ENCODE data around the gene CHAD. TPM values are rescaled to one million over a fixed set of nuclear protein-coding genes. Genes with fewer than 3 reads are reported as not detected.

CHAD gene
- total and polyA plus RNA-seq, 2 donors (not counting 1 experiment from before 2014, with no cell fraction given) = 3.5 to 4.4 TPM

- Histone ChIP-seq H3K4me3 (ENCODE audit: control extremely low read depth in 1 of 5, extremely low read depth in 1 of 5, insufficient read depth in 1 of 5, low read depth in 2 of 5, low read length in 4 of 5) (no peak overlapping the region), H3K27me3 (replicated peaks in 1 of 4; ENCODE audit: control extremely low read depth in 1 of 4, control insufficient read depth in 3 of 4, insufficient read depth in 4 of 4, low read length in 3 of 4) (no peaks in the 10 kb centered on the region), H4K20me1 (ENCODE audit: control insufficient read depth, insufficient read depth, low read length, poor library complexity, severe bottlenecking) (no peaks in the 10 kb centered on the region), H2AFZ (ENCODE audit: insufficient read depth, low read depth, low read length, poor library complexity, severe bottlenecking) (no peak overlapping the region), H3K36me3 (replicated peaks in 1 of 2; ENCODE audit: control extremely low read depth in 1 of 2, control insufficient read depth in 1 of 2, extremely low read depth in 1 of 2, insufficient read depth in 2 of 2, low read length in 1 of 2) (peaks cover 0 to 7% of the 10 kb centered on the region in 2 experiments), H3K9ac (ENCODE audit: low read length) (no peak overlapping the region), H3K79me2 (ENCODE audit: control insufficient read depth, insufficient read depth, low read length) (no peaks in the 10 kb centered on the region), H3K4me2 (replicated peaks; ENCODE audit: low read depth, low read length, poor library complexity, severe bottlenecking) (no peak overlapping the region), H3K9me3 (ENCODE audit: control extremely low read depth in 1 of 3, control insufficient read depth in 2 of 3, insufficient read depth in 1 of 3, low read length in 2 of 3) (peaks cover 0 to 8% (median 0%) of the 10 kb centered on the region in 3 donors), H3K4me1 (ENCODE audit: control insufficient read depth in 2 of 2, insufficient read depth in 2 of 2, low read length in 2 of 2) (peaks cover 0 to 17% of the 10 kb centered on the region in 2 donors), H3K27ac (ENCODE audit: low read length in 2 of 2) (no peak overlapping the region)
- ChIA-PET POLR2A (interaction anchor here (0.7 kb wide), 1 partner anchor 34 kb away, joined by 3 read pairs; no protein-coding TSS in a partner anchor), CTCF (interaction anchor here (1.2 kb wide), 1 partner anchor 100 kb away, joined by 3 read pairs; no protein-coding TSS in a partner anchor)
- Mint-ChIP-seq H3K27me3 (no peaks in the 10 kb centered on the region), H3K4me1 (peaks cover 27% of the 10 kb centered on the region), H3K27ac (no peak overlapping the region), H3K9me3 (ENCODE audit: insufficient read depth) (no peaks in the 10 kb centered on the region), H3K4me3 (no peak overlapping the region)
- ATAC-seq (ENCODE audit: low read depth) = no peak
- TF ChIP-seq EZH2 (IDR thresholded peaks at IDR 0.05; ENCODE audit: borderline replicate concordance, insufficient read depth, low read depth, low read length, poor library complexity, severe bottlenecking) = no peak
- TF ChIP-seq, protein P1, sequence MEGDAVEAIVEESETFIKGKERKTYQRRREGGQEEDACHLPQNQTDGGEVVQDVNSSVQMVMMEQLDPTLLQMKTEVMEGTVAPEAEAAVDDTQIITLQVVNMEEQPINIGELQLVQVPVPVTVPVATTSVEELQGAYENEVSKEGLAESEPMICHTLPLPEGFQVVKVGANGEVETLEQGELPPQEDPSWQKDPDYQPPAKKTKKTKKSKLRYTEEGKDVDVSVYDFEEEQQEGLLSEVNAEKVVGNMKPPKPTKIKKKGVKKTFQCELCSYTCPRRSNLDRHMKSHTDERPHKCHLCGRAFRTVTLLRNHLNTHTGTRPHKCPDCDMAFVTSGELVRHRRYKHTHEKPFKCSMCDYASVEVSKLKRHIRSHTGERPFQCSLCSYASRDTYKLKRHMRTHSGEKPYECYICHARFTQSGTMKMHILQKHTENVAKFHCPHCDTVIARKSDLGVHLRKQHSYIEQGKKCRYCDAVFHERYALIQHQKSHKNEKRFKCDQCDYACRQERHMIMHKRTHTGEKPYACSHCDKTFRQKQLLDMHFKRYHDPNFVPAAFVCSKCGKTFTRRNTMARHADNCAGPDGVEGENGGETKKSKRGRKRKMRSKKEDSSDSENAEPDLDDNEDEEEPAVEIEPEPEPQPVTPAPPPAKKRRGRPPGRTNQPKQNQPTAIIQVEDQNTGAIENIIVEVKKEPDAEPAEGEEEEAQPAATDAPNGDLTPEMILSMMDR (IDR thresholded peaks at IDR 0.05) = no peak
- intact Hi-C loops (cut with micrococcal nuclease) = no loop called here
- no peak for DNase-seq
- 98% methylated on average over 14 of the region's 14 CpGs for WGBS (ENCODE audit: insufficient coverage)
Observed at GRCh38 chr17:50461550-50462132, 7.0 kb downstream of the CHAD start.

DNA sequence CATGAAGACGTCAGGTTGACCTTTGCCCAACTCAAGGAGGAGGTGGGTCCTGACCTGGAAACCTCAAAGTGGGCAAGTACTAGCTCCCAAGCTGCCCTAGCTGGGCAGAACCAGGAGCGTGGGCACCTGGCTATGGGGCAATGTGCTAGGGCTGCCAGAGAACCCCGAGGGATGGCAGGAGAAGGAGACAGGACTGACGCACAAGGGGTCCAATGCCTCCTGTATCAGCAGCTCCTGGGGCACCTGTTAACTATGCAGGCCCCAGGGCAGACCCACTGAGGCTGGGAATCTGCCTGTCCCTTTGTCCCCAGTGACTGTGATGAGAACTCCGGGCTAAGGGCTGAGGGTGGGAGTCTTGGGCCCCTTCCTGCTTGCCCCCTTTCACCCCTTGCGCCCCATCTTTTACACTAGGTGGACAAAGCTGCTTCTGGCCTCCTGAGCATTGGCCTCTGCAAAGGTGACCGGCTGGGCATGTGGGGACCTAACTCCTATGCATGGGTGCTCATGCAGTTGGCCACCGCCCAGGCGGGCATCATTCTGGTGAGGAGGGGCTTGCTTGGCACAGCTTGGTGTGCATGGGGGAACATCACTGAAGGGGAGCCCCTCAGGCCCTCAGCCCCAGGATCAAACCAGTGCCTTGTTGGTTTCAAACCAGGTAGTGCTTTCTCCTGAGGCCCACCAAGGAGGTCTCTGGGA lies 7.7 kb downstream of the CHAD start:
- ChIA-PET POLR2A (no interaction called here), CTCF (interaction anchor here (1.2 kb wide), 1 partner anchor 99 kb away, joined by 3 read pairs; no protein-coding TSS in a partner anchor)
- Mint-ChIP-seq H3K4me1 (peaks cover 20% of the 10 kb centered on the region), H3K4me3 (no peak overlapping the region), H3K9me3 (ENCODE audit: insufficient read depth) (no peaks in the 10 kb centered on the region), H3K27me3 (no peaks in the 10 kb centered on the region), H3K27ac (no peak overlapping the region)
- Histone ChIP-seq H2AFZ (ENCODE audit: insufficient read depth, low read depth, low read length, poor library complexity, severe bottlenecking) (no peak overlapping the region), H3K4me2 (replicated peaks; ENCODE audit: low read depth, low read length, poor library complexity, severe bottlenecking) (no peak overlapping the region), H3K27ac (ENCODE audit: low read length in 2 of 2) (no peak overlapping the region), H3K4me3 (ENCODE audit: control extremely low read depth in 1 of 5, extremely low read depth in 1 of 5, insufficient read depth in 1 of 5, low read depth in 2 of 5, low read length in 4 of 5) (no peak overlapping the region), H3K4me1 (ENCODE audit: control insufficient read depth in 2 of 2, insufficient read depth in 2 of 2, low read length in 2 of 2) (peaks cover 0 to 12% of the 10 kb centered on the region in 2 donors), H3K79me2 (ENCODE audit: control insufficient read depth, insufficient read depth, low read length) (no peaks in the 10 kb centered on the region), H4K20me1 (ENCODE audit: control insufficient read depth, insufficient read depth, low read length, poor library complexity, severe bottlenecking) (no peaks in the 10 kb centered on the region), H3K36me3 (replicated peaks in 1 of 2; ENCODE audit: control extremely low read depth in 1 of 2, control insufficient read depth in 1 of 2, extremely low read depth in 1 of 2, insufficient read depth in 2 of 2, low read length in 1 of 2) (peaks cover 0 to 7% of the 10 kb centered on the region in 2 experiments), H3K9me3 (ENCODE audit: control extremely low read depth in 1 of 3, control insufficient read depth in 2 of 3, insufficient read depth in 1 of 3, low read length in 2 of 3) (peaks cover 0 to 2% (median 0%) of the 10 kb centered on the region in 3 donors), H3K9ac (ENCODE audit: low read length) (no peak overlapping the region), H3K27me3 (replicated peaks in 1 of 4; ENCODE audit: control extremely low read depth in 1 of 4, control insufficient read depth in 3 of 4, insufficient read depth in 4 of 4, low read length in 3 of 4) (no peaks in the 10 kb centered on the region)
- 93% methylated on average over 8 of the region's 9 CpGs for WGBS (ENCODE audit: insufficient coverage)
- TF ChIP-seq, protein P1 (IDR thresholded peaks at IDR 0.05) = no peak
- TF ChIP-seq EZH2 (IDR thresholded peaks at IDR 0.05; ENCODE audit: borderline replicate concordance, insufficient read depth, low read depth, low read length, poor library complexity, severe bottlenecking) = no peak
- intact Hi-C loops (cut with micrococcal nuclease) = no loop called here
- ATAC-seq (ENCODE audit: low read depth) (no peak), DNase-seq (no peak)
